ENCODE measurements around the gene CCDC70.

Gene CCDC70

GRCh38 chr13:51910508-51910907, 48.7 kb downstream of the CCDC70 start:
- no peak for DNase-seq (ENCODE audit: low read depth)

GRCh38 chr13:51912091-51912490, 50.3 kb downstream of the CCDC70 start:
- DNase-seq (ENCODE audit: low read depth), result no peak

GRCh38 chr13:51912511-51913225, 50.9 kb downstream of the CCDC70 start:
- DNase-seq (ENCODE audit: low read depth), result no peak

GRCh38 chr13:51913421-51914136, 51.8 kb downstream of the CCDC70 start:
- no peak for DNase-seq (ENCODE audit: low read depth)

- DNase-seq (ENCODE audit: low read depth), result no peak
Measured at GRCh38 chr13:51914137-51914493, 52.3 kb downstream of the CCDC70 start.

Data from stimulated activated CD8-positive, alpha-beta memory T cell treated with anti-CD3 and anti-CD28 coated beads, Interleukin-4, amount 100 ng/mL, for 24 hours (primary cell).